Fibroblast of skin of scalp (primary cell): ENCODE results near the gene USP19.

Experiments
- DNase-seq: peaks from one replicate; pipeline ENCODE4 v3.0.0-alpha.2; 2013

USP19 gene

GRCh38 chr3:49132437-49133225, 12.0 kb upstream of the USP19 start, which contains the start of gene LAMB2:
LAMB2 (minus strand) TSS chr3:49133050; CDS start chr3:49132867, 183 bp downstream.
- peak; percentile 85 for DNase-seq

GRCh38 chr3:49132073-49132436, 11.4 kb upstream of the USP19 start:
- DNase-seq: no peak

DNA sequence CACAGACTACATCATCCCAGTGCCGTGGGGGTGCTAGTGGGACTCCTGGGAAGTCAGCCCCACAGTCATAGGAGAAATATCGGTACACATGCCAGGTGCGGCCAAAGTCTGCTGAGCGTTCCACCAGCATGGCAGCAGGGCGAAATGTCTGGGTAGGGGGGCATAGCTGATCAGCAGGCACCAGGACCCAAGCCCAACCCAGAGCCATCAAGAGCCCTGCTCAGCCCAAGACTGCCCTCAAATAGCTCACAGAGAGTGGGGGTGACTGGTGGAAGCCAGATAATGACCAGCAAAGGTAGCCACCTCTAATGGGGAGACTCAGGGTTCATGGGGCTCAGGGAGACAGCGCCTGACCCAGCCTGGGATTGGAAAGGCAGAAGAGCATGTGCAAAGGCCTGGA, 11.0 kb upstream of the USP19 start:
- no peak for DNase-seq

- DNase-seq: no peak
Measured at GRCh38 chr3:49131040-49131439, 10.4 kb upstream of the USP19 start.

DNA sequence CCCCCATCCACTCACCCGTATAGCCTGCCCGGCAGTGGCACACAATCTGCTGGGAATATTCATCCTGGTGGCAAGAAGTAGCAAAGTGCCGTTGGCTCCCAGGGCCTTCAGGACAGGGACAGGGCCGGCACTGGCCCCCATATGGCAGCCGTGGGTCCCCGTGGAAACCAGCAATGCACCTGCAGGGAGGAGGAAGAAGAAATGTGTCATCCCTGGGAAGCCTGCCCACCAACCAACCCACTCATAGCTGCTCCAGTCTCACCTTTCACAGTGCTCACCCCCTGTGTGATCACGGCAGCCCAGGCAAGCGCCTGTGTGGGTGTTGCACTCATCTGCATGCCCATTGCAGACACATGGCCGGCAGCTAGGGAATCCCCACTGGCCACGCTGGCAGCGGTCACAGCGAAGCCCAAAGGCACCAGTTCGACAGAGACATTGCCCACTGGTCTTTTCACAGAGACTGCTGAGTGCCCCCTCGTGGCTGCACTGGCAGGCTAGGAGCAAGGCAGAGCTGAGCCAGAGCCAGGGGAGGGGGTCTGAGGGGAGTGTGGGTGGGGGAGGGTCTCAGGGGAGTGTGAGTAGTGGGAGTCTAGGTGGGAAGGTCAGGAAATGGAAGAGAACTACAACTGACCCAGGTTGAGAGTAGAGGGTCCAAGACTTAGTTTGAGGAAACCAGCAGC, 4.5 kb upstream of the USP19 start:
- DNase-seq: no peak

DNA sequence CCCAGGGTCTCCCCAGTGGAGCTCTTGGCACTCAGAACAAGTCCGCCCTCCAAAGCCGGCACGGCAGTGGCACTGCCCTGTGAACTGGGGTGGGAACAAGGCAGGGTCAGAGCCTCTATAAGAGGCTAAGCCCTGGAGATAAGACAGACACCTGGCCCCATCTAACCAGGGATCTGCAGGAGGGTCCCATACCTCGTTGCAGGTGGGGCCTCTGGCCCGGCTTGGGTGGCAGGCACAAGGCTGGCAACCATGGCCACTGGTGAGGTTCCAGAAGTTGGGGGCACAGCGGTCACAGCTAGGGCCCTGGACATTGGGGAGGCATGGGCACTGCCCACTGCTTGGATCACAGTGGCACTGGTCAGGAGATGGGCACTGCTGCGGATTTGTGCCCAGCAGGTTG, 3.6 kb upstream of the USP19 start:
- DNase-seq: no peak

DNA sequence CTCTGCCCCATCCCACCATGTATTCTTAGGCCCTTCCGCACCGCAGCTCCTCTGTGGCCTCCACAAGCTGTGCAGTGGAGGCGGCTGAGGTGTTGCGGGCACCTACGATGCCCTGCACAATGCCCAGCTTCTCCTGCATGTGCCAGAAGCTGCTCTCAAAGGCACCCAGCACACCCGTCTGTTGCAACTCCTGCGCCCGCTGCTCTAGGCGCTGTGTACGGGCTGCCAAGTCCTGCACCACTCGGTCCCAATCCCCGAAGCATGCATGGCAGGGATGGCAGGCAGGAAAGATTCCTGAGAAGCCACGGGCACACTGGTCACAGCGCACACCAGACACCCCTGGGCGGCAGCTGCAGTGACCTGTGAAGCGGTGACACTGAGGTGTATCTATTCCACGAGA, 3.1 kb upstream of the USP19 start:
- DNase-seq: no peak

DNA sequence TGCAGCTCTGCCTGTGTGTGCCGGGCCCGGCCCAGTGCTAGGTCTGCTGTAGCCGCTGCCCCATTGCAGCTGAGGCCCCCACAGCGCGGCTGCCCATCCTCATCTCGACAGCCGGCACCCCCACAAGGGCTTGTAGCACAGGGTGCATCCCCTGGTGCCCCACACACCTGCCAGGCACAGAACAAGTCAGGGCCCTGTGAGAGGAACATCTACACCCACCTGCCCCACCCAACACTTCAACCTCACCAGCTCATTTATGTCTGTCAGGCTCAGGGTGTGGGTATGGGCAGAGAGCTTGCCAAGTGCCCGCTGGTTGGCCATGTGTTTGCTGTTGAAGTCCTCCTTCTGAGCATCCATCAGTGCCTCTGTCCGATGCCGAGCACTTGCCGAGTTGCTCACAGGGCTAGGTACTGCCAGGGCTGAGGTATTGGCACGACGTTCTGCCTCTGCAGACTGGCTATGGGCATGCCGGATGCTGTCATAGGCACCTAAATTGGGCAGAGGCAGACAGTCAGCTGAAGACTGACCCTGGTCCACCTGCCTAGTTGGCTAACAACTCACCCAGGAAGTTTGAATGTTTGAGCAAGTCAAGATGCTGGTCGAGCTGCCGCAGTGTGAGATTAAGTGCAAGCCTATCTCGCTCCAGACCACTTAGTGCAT, 2.4 kb upstream of the USP19 start:
- DNase-seq: no peak

DNA sequence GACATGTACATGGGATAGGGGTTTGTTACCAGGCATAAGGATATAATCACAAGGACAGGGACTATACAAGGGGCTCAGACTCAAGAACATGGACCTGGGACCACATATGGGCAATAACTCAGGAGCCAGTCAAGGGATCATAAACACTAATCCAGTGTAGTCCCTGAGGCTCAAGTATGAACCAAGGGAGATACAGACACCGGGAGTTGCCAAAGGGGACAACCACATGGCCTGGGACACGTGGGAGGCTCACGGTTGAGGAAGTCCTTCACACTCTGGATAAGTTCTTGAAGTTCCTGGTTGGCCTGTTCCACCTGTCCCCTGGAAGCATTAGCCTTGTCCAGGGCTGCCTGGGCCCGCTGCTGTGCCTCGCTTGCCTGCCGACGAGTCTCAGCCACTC, 1.8 kb upstream of the USP19 start:
- DNase-seq: no peak

GRCh38 chr3:49122022-49122421, 1.4 kb upstream of the USP19 start:
- no peak for DNase-seq

- no peak for DNase-seq
Measured at GRCh38 chr3:49121132-49121736, 611 bp upstream of the USP19 start.

DNA sequence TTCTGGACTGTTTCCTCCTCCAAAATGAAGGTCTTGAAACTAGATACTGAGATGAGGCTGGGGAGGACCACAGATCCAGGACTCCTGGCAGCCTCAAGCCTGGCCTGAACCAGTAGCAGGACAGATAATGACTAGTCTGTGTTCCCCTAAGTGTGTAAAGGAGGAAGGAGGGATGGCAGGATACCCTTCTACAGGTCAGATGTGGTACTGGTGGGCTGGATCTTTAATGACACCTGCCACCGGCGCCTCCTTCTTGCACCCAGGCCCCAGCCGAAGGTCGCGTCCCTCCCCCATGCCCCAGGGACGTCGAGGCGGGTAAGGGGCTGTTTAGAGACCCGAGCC, 556 bp downstream of the USP19 start:
- no peak for DNase-seq

DNA sequence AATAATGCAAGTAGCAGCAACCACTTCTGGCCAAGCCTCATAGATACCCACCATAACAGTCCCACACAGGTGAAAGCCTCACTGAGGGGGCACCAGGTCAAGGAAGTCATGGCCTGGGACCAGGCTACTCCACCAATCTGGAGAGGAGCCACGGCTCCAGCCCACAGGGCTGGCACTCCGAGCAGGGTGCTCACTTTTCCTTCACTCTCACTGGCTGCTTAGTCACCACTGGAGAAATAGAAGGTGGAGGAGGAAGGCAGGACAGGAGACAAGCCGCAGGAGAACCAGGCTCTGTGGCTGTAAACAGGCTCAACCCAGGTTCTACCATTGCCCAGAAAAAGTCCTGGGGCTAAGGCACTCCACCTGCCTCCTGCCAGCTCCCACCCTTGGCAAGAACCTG, 1.2 kb downstream of the USP19 start:
- no peak for DNase-seq

GRCh38 chr3:49119036-49119435, 1.6 kb downstream of the USP19 start:
- DNase-seq: no peak

DNA sequence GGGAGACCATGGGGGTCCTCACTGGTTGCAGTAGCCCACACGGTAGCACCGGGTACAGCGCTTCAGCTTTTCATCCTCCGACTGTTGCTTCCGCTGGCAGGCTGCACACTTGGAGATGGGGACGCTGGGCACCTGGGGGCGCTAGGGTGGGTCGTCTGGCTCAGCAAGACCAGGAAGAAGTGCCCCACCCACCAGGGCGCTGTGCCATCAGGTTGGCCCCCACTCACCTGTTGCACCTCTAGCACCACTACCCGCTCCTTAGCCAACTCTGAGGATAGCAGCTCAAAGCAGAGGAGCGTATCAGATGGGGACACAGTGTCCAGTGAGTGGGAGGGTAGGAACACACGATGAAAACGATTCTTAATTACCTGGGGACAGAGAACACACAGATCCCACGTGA, 8.4 kb downstream of the USP19 start:
- no peak for DNase-seq

GRCh38 chr3:49111347-49111746, 9.3 kb downstream of the USP19 start:
- no peak for DNase-seq

GRCh38 chr3:49110780-49111179, 9.8 kb downstream of the USP19 start:
- no peak for DNase-seq

GRCh38 chr3:49108346-49108745, 12.3 kb downstream of the USP19 start:
- no peak for DNase-seq

GRCh38 chr3:49104427-49105291, 16.0 kb downstream of the USP19 start, which contains the start of gene QARS1:
QARS1 (minus strand) TSS chr3:49104757; CDS start chr3:49104733, 24 bp downstream.
- peak; percentile 95 for DNase-seq

DNA sequence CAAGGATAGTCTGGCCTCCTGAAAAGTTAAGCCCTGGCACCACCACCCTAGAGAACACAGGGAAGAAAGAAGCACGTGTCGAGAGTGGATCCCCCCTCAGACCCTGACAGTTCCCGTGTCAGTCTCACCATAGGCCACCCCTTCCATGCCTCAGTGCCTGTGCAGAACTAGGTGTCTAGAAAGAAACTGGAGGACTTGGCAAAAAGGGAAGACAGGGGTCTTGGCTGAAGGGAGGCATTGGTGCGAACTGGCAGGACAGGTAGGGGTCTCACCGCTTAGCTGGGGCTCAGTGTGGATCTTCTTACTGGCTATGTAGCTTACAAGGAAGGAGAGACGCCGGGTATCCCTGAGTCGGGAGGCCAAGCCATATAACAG, 16.6 kb downstream of the USP19 start:
- DNase-seq: no peak

DNA sequence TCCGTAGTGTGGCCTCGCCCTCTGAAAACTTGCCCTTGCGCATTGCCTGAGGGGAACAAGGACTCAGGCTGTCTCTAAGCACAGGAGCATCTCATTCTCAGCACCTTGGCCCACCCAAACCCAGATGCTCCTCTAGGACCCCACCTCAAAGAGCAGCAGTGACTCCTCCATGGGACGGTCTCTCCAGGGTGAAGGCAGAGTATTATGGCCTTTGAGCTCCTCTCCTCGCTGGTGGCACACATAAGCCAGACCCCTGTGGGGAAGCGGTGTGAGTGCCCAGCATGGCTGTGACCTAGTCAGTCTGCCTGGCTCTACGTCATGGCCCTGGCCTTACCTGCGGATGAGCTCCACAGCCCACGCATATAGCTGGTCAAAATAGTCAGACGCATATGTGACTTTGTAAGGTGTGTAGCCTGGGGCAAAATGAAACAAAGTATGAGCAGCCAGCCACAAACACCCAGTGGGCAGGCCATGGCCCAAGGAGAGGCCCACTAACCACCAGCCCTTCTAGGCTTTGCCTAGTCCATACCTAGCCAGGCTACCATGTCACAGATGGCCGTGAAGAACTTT, 20.5 kb downstream of the USP19 start:
- no peak for DNase-seq
